ENCODE results near the gene GID8.

Gene GID8

GRCh38 chr20:62991196-62991807 lies 53.4 kb downstream of the GID8 start:
- DNase-seq, result no peak

- no peak for DNase-seq
Measured at GRCh38 chr20:62991863-62992262, 53.9 kb downstream of the GID8 start.

GRCh38 chr20:62993856-62994494 lies 56.0 kb downstream of the GID8 start:
- DNase-seq, result no peak

- DNase-seq, result no peak
Measured at GRCh38 chr20:62994869-62995281, 56.9 kb downstream of the GID8 start.

- no peak for DNase-seq
Measured at GRCh38 chr20:62995481-62995880, 57.5 kb downstream of the GID8 start.

GRCh38 chr20:62995898-62996595 lies 58.1 kb downstream of the GID8 start:
- DNase-seq, result no peak

- no peak for DNase-seq
Measured at GRCh38 chr20:62996596-62996982, 58.6 kb downstream of the GID8 start.

GRCh38 chr20:62997417-62998035 lies 59.6 kb downstream of the GID8 start:
- DNase-seq, result no peak
